GM23338 (cell line): ENCODE measurements around the gene HOXD4. TPM values are rescaled to one million over a fixed set of nuclear protein-coding genes. Genes with fewer than 3 reads are reported as not detected.

Experiments
- ATAC-seq: fragments of 200-7000 bp; cut with Tn5 transposase; 3 replicates; pipeline ENCODE4 v1.9.1; 2020
- DNase-seq: peaks from one replicate; pipeline ENCODE4 v3.0.0-alpha.2; 2015; ENCODE audit warnings: low spot score
- H2AFZ ChIP-seq: fragments of 200-600 bp; sonication (generic); 2 replicates; pipeline ENCODE4 v1.8.0; 2016; ENCODE audit warnings: antibody characterized with exemption, mild to moderate bottlenecking, moderate library complexity
- H3F3A ChIP-seq: fragments of 200-600 bp; sonication (generic); replicated peaks from 2 replicates; pipeline ENCODE4 v1.8.0; 2017; ENCODE audit warnings: antibody characterized with exemption, mixed run types, low read depth
- H3K27ac ChIP-seq: fragments of 200-600 bp; sonication (generic); 2 replicates; pipeline ENCODE4 v1.6.1; 2016; ENCODE audit warnings: low read depth
- H3K27me3 ChIP-seq: fragments of 200-600 bp; sonication (generic); 2 replicates; pipeline ENCODE4 v1.8.0; 2016; ENCODE audit warnings: mild to moderate bottlenecking, mixed run types, moderate library complexity; ENCODE audit not compliant: insufficient read depth
- H3K36me3 ChIP-seq: fragments of 200-600 bp; sonication (generic); 2 replicates; pipeline ENCODE4 v1.8.0; 2016; ENCODE audit warnings: mild to moderate bottlenecking; ENCODE audit not compliant: insufficient read depth
- H3K4me1 ChIP-seq: fragments of 200-600 bp; sonication (generic); 2 replicates; pipeline ENCODE4 v1.8.0; 2016; ENCODE audit warnings: mild to moderate bottlenecking, moderate library complexity; ENCODE audit not compliant: insufficient read depth
- H3K4me2 ChIP-seq: fragments of 200-600 bp; sonication (generic); 2 replicates; pipeline ENCODE4 v1.7.1; 2017; ENCODE audit warnings: mixed run types
- H3K4me3 ChIP-seq: fragments of 200-600 bp; sonication (generic); 2 replicates; pipeline ENCODE4 v1.6.1; 2016; ENCODE audit warnings: mixed run types
- H3K79me2 ChIP-seq: fragments of 200-600 bp; sonication (generic); replicated peaks from 2 replicates; pipeline ENCODE4 v1.8.0; 2017; ENCODE audit warnings: mild to moderate bottlenecking; ENCODE audit not compliant: insufficient read depth
- H3K9me2 ChIP-seq: fragments of 200-600 bp; sonication (generic); 2 replicates; pipeline ENCODE4 v1.8.0; 2017; ENCODE audit not compliant: insufficient read depth
- H4K20me1 ChIP-seq: fragments of 200-600 bp; sonication (generic); replicated peaks from 2 replicates; pipeline ENCODE4 v1.8.0; 2017; ENCODE audit warnings: mild to moderate bottlenecking; ENCODE audit not compliant: insufficient read depth
- H3K27ac Mint-ChIP-seq: 2 replicates; pipeline ENCODE4 v1.8.0; 2020; ENCODE audit warnings: inconsistent platforms, mild to moderate bottlenecking, moderate library complexity, mixed read lengths
- H3K27me3 Mint-ChIP-seq: 3 replicates; pipeline ENCODE4 v1.8.0; 2022; ENCODE audit warnings: low read depth, mild to moderate bottlenecking, moderate library complexity, mixed read lengths, inconsistent platforms; ENCODE audit not compliant: insufficient read depth, poor library complexity
- H3K36me3 Mint-ChIP-seq: 3 replicates; pipeline ENCODE4 v1.8.0; 2021; ENCODE audit warnings: low read depth, mild to moderate bottlenecking, inconsistent platforms, moderate library complexity, mixed read lengths
- H3K4me1 Mint-ChIP-seq: 3 replicates; pipeline ENCODE4 v1.8.0; 2020; ENCODE audit warnings: mild to moderate bottlenecking, inconsistent platforms, mixed read lengths
- H3K4me3 Mint-ChIP-seq: 3 replicates; pipeline ENCODE4 v1.8.0; 2021; ENCODE audit warnings: moderate library complexity, mild to moderate bottlenecking, inconsistent platforms, mixed read lengths
- H3K9me3 Mint-ChIP-seq: 3 replicates; pipeline ENCODE4 v1.8.0; 2020; ENCODE audit warnings: moderate library complexity, mild to moderate bottlenecking, inconsistent platforms, mixed read lengths
- ETS1 ChIP-seq: IDR thresholded peaks from 2 replicates; pipeline ENCODE4 v1.6.1; 2016; ENCODE audit warnings: antibody characterized with exemption
- EZH2 ChIP-seq: fragments of 200-600 bp; sonication (generic); IDR thresholded peaks from one replicate; pipeline ENCODE4 v1.8.0; 2017; ENCODE audit warnings: antibody characterized with exemption, mild to moderate bottlenecking, low read depth; ENCODE audit not compliant: unreplicated experiment
- EZH2phosphoT487 ChIP-seq: fragments of 200-600 bp; sonication (generic); IDR thresholded peaks from one replicate; pipeline ENCODE4 v1.8.1; 2018; ENCODE audit warnings: antibody characterized with exemption; ENCODE audit not compliant: unreplicated experiment
- JUNB ChIP-seq: IDR thresholded peaks from one replicate; pipeline ENCODE4 v1.6.1; 2016; ENCODE audit warnings: antibody characterized with exemption; ENCODE audit not compliant: unreplicated experiment
- NANOG ChIP-seq: IDR thresholded peaks from 2 replicates; pipeline ENCODE4 v1.6.1; 2016; ENCODE audit warnings: antibody characterized with exemption, borderline replicate concordance
- ZNF114 ChIP-seq: fragments of 250-450 bp; sonication (Bioruptor Pico); IDR thresholded peaks from 2 replicates; pipeline ENCODE4 v1.5.0; 2020; ENCODE audit warnings: mild to moderate bottlenecking, moderate library complexity
- polyA plus RNA-seq: library from polyadenylated mRNA; unstranded; fragments of >200 nt; fragmentation: Nextera tagmentation; extraction: Ambion mirVana; gene quantifications from 2 replicates; pipeline ENCODE4 v1.2.1, GENCODE V29; 2016
- total RNA-seq: library from RNA; depleted of rRNA; stranded (reverse); fragments of >200 nt; shearing (Covaris generic); gene quantifications from 2 replicates; pipeline ENCODE4 v1.2.3, GENCODE V29; 2014

The HOXD4 gene
- total and polyA plus RNA-seq, 2 experiments from 2014 or later: not detected

GRCh38 chr2:176188774-176189680 is 37.7 kb downstream of the HOXD4 start:
- H4K20me1 ChIP-seq: peaks cover 18% of the 10 kb centered on the region
- peak overlapping the region; percentile 55 for H3K4me3 ChIP-seq
- H3K9me3 Mint-ChIP-seq: no peaks in the 10 kb centered on the region
- H3K27me3 ChIP-seq: peaks cover 100% of the 10 kb centered on the region
- H3K36me3 Mint-ChIP-seq: no peaks in the 10 kb centered on the region
- H3K4me2 ChIP-seq: peak overlapping the region; percentile 80
- no peaks in the 10 kb centered on the region for H3K36me3 ChIP-seq
- H3K27ac ChIP-seq: no peak overlapping the region
- H3K4me1 Mint-ChIP-seq: peaks cover 46% of the 10 kb centered on the region
- peak overlapping the region; percentile 77 for H2AFZ ChIP-seq
- peak overlapping the region; percentile 56 for H3K4me3 Mint-ChIP-seq
- peak; percentile 46 for ATAC-seq
- no peaks in the 10 kb centered on the region for H3K9me2 ChIP-seq
- no peak overlapping the region for H3K27ac Mint-ChIP-seq
- H3K79me2 ChIP-seq: no peaks in the 10 kb centered on the region
- peak; percentile 70 for DNase-seq
- peaks cover 17% of the 10 kb centered on the region for H3F3A ChIP-seq
- peaks cover 48% of the 10 kb centered on the region for H3K4me1 ChIP-seq
- peaks cover 94% of the 10 kb centered on the region for H3K27me3 Mint-ChIP-seq
- TF ChIP-seq ZNF114 (CRISPR knock-in tag) (no peak), EZH2phosphoT487 (peak; percentile 87)

- H3K9me3 Mint-ChIP-seq: no peaks in the 10 kb centered on the region
- peak; percentile 29 for DNase-seq
- no peak for TF ChIP-seq ZNF114 (CRISPR knock-in tag)
- no peak for TF ChIP-seq JUNB
- peak; percentile 96 for TF ChIP-seq EZH2
- TF ChIP-seq NANOG: no peak
- peak; percentile 83 for TF ChIP-seq EZH2phosphoT487
- TF ChIP-seq ETS1: no peak
- peaks cover 93% of the 10 kb centered on the region for H3K27me3 Mint-ChIP-seq
- H3K27me3 ChIP-seq: peaks cover 100% of the 10 kb centered on the region
- H3K4me3 Mint-ChIP-seq: peak overlapping the region; percentile 56
- H3K27ac Mint-ChIP-seq: no peak overlapping the region
- H3K79me2 ChIP-seq: no peaks in the 10 kb centered on the region
- ATAC-seq: peak; percentile 6; the same call in 2 of the 3 replicates
- peaks cover 18% of the 10 kb centered on the region for H4K20me1 ChIP-seq
- H3K36me3 ChIP-seq: no peaks in the 10 kb centered on the region
- peaks cover 46% of the 10 kb centered on the region for H3K4me1 Mint-ChIP-seq
- H2AFZ ChIP-seq: no peak overlapping the region
- peak overlapping the region; percentile 55 for H3K4me3 ChIP-seq
- no peaks in the 10 kb centered on the region for H3K9me2 ChIP-seq
- peaks cover 17% of the 10 kb centered on the region for H3F3A ChIP-seq
- no peak overlapping the region for H3K27ac ChIP-seq
- H3K36me3 Mint-ChIP-seq: no peaks in the 10 kb centered on the region
- H3K4me1 ChIP-seq: peaks cover 48% of the 10 kb centered on the region
- H3K4me2 ChIP-seq: peak overlapping the region; percentile 80
Measured at GRCh38 chr2:176189681-176190641, 38.6 kb downstream of the HOXD4 start.
